Measurements from ENCODE around the gene ST6GALNAC4. TPM values are rescaled to one million over a fixed set of nuclear protein-coding genes. Genes with fewer than 3 reads are reported as not detected.

ST6GALNAC4 gene
- total RNA-seq, 1 experiment from 2014 or later: 60.1 TPM

DNA sequence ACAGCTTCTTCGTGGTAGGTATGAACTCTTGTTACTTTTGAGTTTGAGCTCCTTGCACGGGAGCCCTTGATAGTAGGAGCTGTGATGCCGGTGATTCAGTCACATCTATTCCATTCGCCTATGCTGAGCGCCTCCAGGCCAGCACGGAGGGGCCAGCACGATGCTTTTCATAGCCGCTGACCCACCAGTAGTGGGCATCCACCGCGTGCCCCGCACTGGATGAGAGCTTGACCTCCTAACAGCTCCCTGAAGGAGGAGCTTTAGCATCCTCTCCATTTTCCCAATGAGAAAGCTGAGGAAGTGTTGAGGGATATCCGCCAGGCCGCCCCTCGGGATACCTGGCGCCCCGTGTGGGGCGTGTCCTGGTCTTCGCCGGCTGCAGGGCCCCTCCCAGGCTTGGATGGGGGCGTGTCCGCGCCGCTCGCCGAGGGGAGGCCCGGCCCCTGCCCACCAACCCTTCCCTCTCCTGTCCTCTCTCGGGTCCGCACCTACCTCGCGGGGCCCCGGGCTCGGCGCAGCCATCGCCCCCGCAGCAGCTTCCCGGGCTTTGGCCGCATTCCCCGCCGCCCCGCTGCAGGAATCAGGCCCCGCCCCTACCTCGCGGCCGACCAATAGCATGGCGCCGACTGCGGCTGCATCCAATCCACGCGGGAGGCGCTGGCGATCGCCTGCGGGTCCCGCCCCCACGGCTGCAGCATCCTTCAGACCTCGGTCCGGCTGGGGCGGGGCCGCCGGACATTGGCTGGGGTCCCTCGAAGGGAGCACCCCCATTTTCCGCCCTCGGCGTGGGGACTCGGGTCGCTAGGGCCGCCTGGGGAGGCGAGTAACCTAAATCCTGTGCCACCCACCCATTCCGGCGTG, 13.6 kb upstream of the ST6GALNAC4 start, which contains the start of gene PIP5KL1:
Gene PIP5KL1 (minus strand): TSS at position 547 of the 861 bp plus-strand sequence. CDS start 25 bp downstream, at position 522.
- DNase-seq (ENCODE audit: low spot score): peak; percentile 87

DNA sequence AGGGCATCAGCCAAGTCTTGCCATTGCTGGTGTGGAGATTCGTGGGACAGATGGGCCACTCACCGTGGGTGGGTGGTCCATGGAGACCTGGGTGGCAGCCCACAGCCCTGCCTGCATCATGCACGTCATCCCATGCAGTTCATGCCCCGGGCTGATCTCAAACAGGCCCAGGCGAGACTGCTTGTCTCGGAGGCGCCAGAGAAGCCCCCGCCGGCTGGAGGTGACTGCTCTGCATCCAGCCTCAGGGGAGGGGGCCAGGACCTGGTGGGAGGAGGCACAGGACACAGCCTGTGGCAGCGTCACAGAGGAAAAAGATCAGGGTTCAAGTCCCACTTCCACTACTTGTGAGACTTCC, 12.8 kb upstream of the ST6GALNAC4 start:
- no peak for DNase-seq (ENCODE audit: low spot score)

DNA sequence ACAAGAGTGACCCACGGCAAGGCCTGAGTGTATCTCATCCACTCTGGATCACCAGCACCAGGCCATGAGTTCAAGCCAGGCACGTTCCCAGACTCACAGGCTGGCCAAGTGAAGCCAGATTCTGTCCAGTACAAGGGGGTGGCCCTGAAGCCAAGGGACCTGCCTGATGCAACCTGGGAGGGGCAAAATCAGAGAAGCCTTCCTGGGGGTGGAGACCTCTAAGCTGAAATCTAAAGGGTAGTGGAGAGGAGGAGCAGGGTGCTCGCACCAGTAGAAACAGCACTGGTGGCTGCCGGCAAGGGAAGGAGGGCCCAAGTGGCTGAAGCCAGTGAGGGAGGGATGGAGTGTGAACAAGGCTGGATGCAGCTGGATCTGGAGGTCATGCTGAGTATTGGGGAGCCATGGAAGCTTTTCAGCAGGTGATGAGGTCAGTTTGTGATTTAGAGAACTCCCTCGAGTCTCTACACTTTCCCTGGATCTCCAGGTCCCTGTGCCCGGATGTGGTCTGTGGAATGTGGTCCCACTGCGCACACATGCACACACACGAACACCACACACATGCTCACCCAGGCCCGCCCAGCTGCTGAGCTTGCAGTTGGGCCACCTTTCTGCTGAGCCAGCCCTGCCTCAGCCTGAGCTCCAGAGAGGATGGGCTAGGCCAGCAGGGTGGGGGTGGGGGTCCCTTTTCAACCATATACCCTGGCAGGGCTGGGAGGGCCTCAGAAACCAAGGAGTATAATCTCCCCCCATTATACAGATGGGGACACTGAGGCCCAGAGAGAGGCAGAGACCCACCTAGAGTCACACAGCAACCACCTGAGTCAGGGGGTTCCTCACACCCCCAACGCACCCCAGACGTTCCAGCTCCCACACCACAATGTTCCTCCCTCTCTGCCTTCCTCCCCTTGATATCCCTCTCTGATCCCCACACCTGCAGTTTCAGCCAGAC, 12.1 kb upstream of the ST6GALNAC4 start:
- no peak for DNase-seq (ENCODE audit: low spot score)

DNA sequence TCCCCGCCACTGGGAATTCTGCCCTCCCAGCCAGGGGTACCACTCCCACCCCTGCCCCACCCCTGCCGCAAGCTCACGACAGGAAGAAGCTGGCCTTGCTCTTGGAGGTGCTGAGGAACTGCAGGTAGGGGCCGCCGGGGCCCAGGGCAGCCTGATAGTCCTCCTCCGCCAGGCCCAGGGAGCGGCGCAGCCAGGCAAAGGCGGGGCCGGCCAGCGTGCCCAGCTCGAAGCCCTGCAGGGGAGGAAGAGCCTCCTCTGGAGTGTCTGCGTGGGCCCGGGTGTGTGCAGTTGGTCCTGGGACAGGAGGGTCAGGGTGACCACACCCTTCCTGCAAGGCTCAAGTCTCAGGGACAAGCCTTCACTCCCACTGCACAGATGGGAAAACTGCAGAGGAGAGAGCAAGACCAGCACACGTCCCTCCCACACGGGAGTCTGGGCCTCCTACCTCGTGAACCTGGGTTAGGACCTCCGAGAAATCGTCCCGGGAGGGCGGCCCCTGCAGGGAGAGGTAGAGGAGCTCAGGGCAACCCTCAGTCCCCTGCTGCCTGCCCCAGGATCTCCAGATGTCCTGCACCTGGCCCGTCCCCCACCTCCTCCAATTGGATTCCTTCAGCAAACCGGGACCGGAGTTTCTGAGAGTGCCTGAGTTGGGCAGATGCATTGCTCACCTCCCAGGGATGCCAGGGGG, 11.3 kb upstream of the ST6GALNAC4 start:
- DNase-seq (ENCODE audit: low spot score): no peak

DNA sequence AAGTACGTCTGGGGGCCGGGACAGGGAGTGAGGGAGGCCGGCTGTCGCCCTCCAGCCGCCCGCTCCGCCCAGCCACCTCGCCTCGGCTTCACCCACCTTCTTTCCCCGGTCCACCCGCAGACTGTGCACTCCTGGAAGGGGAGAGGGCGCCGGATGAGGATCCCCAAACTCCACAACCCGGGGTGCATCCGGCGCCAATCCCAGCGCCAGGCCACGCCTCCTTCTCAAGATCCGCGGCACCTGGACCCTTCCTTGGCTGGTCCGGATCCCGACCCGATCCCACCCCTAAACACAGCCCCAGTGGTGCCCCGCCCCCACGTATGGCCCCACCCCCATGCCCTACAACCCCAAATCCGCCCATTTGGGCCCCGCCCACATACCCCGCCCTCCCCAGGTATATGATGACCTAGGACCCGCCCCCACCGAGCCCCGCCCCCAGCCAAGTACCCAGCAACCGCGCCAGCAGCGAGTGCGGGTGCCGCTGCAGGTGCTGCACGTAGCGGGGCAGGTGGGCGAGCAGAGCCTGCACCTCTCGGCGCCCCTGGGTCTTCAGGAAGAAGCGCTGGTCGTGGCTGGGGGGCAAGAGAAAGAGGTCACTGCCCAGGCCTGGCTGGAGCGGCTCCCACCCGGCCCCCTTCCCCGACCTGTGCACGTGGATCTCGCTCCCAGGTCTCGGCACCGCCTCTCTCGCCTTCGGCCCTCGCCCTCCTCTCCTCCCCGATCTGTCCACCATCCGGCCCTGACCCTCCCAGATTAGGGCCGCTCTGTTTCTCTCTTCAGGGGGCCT, 10.6 kb upstream of the ST6GALNAC4 start:
- DNase-seq (ENCODE audit: low spot score): peak; percentile 54

DNA sequence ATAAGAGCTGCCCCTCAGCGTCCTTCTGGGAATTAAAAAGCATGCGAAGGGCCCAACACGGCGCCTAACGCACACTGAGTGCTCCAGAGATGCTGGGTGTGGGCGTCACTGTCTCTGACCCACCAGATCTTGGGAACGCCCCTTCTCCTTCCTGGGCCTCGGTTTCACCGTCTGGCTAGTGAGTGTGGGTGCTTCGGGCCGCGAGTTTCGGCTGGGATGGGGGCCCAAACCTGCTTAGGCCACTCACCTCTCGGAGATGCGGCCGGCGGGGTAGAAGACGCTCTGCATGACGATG, 10.0 kb upstream of the ST6GALNAC4 start:
- no peak for DNase-seq (ENCODE audit: low spot score)

DNA sequence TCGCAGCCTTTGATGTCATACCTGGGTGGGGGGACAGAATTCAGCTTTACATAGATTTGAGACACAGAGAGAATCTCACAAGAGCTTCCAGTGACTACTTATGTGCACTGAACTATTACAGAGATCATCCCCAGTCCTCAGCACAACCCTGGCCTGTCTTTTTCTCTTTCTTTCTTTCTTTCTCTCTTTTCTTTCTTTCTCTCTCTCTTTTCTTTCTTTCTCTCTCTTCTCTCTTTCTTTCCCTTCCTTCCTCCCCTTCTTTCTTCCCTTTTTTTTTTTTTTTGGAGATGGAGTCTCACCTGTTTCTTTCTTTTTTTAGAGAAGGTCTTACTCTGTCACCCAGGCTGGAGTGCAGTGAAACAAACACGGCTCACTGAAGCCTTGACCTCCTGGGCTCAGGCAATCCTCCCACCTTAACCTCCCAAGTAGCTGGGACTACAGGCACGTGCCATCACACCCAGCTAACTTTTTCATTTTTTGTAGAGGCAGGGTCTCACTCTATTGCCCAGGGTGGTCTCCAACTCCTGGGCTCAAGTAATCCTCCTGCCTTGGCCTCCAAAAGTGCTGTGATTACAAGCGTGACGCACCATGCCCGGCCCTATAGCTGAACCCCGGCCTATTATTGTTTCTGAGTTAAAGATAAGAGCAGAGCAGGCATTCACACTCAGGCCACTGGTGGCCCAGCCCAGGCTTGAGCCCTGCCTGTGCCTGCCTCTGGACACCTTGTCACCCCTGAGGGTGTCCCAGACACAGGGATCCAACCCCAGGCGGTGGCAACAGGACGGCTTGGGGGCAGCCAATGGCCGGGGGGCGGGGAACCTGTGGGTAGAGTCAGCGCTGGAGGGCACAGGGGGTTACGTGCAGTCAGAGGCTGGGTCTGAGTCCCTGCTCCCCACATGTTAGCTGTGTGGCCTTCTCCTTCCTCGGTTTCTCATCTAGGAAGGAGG, 9.4 kb upstream of the ST6GALNAC4 start:
- no peak for DNase-seq (ENCODE audit: low spot score)

DNA sequence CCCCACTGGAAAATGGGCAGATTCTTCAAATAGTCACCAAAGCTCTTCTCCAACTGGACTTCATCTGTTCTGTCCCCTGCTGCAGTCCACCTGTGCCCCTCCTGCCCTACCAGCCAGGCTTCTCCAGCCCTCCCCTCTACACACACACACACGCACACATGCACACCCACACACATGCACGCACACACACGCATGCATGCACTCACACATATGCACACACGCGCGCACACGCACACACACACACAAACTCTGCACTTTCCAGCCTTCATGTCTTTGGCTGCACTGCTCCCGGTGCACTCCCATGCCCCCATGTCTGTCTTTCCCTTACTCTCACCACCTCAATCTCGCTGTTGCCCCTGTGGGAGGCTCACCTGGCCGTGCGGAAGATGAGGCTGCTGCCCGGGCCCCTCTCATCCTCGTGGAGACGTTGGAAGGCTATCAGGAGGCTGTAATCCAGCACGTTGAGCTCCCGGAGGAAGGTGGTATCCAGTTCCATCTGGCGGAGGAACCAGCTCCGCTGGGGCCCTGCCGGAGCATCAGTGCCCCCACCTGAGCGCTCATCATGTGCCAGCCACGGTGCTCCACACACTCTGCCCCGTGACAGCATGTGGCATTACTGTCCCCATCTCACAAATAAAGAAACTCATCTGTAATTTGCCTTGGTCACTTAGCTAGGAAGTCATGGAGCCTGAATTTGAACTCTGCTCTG, 8.0 kb upstream of the ST6GALNAC4 start:
- DNase-seq (ENCODE audit: low spot score): no peak

DNA sequence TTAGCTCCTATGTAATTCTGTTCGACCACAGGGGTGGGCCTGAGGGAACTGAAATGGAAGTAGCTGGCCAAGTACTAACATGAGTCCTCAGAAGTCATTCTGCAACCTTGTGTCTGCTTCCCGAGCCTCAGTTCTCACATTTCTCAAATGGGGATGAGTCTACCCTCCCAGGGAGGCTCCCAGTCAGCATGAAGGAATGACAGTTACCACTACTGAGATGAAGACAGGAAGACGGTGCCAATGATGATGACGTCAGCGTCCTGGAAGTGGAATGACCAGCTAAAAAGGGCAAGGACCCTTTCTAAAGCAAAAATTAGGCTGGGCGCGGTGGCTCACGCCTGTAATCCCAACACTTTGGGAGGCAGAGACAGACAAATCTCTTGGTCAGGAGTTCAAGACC, 6.9 kb upstream of the ST6GALNAC4 start:
- DNase-seq (ENCODE audit: low spot score): no peak

DNA sequence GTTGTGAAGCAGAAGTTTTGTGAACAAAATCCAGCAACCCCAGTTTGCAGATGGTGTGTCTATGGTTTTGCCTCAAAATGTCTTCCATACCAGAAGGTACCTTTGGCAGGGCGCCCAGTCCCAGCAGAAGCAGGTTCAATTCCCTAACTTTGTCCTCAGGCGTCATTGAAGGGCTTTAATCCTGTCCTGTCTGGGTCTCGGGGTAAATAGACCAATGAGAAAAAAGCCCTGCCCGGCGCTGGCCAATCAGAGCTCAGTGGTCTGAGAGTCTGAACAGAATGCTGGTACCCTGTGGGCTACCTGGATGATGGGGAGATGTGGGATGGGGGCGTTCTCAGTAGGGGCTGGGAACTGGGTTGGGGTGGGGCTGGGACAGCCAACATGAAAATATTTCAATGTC, 6.2 kb upstream of the ST6GALNAC4 start:
- DNase-seq (ENCODE audit: low spot score): no peak

DNA sequence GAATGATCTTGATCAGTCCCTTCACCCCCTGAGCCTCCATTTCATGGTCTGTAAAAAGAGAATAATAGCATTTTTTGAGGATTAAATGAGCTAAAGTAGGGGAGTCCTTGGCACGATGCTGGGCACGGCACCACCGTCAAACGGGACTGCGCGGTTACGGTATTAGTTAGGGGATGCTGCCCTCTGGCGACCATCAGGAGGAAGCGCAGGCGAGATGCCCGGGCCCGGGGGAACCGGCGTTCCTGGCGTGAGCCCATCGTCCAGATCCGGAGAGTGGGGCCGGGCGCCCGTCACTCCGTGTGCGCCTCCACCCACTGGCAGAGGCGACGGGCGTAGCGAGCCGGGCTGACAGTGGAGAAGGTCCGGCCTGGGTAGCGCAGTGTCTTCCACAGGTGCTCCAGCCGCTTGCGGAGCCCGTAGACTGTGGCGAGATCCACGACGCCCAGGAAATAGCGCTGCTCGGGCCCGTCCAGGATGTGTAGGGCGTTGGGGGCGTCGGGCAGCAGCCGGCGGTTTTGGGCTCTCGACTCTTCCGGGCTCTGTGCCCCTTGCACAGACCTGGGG, 4.8 kb upstream of the ST6GALNAC4 start:
- peak; percentile 66 for DNase-seq (ENCODE audit: low spot score)

DNA sequence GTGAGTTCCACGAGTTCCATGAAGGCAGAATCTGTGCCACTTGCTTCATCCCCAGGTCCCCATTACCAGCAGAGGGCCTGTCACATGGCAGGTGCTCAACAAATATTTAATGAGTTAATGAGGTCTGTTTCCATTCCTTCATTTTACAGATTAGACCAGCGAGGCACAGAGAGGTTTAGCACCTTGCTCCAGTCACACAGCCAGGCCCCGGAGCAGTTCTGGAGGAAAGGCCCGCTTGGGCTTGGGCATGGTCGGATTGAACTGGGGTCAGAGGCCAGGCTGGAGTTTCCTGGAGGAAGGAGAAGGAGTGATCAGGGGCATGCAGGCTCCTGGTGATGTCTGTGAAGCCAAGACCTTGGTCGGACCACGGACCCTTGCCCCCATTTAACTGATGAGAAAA, 4.0 kb upstream of the ST6GALNAC4 start:
- no peak for DNase-seq (ENCODE audit: low spot score)

DNA sequence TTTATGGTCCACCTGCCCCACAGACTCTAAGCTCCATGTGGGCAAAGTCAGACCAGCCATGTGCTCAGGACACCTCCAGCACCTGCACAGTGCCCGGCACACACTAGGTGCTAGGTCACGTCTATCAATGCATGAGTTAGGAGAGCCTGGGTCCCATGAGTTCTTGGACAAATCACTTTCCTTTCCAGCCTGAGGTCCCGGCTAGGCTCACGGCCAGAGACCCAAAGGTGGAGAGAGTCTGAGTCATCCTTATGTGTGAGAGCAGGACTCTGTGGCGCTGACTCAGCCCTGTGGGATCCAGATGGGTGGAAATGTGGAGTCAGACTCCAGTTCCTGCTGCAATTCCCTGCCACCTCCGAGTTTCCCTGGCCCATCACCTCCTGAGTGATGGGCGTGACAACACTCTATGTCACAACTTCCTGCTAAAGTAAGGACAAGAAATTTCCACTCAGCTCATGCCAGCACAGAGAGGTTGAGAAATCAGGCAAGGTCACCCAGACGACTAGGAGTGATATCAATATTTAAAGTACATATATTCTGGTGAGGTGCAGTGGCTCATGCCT, 2.5 kb upstream of the ST6GALNAC4 start:
- peak; percentile 92 for DNase-seq (ENCODE audit: low spot score)

DNA sequence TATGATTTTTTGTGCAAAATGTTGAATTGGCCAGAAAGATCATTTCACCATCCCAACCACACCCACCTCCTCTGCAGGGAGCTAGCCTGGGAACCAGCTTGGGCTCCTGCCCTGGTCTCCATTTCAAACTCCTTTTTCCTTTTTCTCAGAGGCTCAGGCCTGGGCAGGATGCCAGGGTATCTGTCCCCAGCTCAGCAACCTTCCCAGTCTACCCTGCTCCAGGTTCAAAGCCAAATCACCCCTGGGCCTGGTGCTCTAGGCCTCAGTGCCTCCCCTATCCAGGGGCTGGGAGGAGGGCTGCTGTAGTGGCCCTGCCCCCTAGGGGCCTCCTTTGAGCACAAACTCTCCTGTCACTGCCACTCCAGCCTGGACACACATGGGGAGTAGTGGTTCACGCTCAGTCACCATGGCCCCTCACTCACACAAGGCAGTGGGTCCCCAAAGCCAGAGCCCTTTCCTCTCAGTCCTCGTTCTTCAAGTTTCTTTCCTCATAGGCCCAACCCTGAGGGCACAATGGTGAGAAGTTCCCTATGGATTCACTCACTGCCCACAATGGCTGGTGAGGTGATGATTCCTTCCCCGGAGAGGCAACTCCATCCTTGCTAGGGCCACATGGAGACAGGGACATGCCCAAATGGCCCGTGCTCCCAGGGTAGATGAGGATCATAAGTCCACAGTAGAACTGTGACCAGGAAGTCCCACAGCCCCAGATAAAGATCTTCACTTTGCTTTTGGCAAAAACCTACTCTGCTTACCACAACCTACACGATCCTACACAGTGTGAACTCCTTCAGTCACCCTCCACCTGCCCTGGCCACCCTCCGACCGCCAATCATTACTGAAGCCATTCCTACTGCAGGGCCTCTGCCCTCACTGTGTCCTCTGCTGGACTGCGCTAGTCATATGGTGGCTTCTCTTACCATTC, 1.6 kb upstream of the ST6GALNAC4 start:
- no peak for DNase-seq (ENCODE audit: low spot score)

DNA sequence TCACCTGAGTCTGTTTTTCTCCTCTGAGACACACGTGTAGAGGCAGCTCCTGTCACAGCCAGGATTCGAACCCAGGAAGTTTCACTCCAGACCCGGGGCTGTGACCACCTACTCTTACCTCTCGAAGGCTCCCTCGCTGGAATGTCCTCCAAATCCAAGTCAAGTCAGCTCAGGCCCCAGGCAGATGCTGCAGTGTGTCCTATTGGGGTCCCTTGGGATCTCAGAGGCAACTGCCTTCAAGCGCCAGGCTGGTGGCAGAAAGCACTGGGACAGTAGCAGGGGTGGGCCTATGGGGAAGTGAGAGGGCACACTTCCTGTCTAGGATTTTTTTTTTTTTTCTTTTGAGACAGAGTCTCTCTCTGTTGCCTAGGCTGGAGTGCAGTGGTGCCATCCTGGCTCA, 762 bp upstream of the ST6GALNAC4 start:
- DNase-seq (ENCODE audit: low spot score): no peak

DNA sequence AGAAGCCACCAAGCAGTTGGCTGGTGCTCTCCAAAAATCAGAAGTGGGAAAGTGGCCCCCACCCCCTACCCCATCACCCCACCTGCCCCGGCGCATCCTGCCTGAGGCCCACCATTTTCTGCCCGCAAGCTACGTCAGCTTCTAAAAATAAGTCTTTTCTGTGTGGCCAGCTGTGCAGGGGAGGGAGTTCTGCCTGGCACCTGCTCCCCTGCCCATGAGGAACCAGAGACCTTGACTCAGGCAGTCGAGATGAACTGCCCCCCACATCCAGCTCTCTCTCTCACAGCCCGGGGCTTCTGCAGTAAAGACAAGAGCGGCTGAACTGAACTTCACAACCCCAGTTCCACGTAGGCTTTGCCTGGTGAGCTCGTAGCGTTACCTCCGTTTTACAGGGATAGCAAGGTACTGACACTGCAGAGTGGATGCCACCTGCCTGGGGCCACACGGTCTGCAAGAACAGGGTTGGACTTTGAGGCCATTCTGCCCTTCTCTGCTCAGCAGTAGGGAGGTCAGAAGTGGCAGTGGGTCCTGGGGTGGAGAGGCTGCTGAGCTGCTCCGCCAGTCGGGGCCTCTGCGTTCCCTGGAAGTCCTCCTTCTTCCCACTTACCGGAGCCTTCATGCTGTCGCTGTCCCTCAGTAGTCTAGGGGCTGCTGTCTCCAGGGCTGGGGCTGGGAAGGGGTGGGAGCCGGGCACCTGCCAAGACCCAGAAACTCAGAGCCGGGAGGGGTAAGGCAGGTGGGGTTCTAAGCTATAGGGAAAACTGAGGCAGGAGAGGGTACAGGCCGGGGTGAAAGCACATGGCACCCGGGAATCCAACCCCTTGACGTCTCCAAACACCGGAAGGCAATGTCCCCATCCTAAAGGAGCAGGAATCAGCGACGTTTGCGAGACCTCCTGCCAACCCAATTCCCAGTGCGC, 781 bp downstream of the ST6GALNAC4 start:
- no peak for DNase-seq (ENCODE audit: low spot score)

DNA sequence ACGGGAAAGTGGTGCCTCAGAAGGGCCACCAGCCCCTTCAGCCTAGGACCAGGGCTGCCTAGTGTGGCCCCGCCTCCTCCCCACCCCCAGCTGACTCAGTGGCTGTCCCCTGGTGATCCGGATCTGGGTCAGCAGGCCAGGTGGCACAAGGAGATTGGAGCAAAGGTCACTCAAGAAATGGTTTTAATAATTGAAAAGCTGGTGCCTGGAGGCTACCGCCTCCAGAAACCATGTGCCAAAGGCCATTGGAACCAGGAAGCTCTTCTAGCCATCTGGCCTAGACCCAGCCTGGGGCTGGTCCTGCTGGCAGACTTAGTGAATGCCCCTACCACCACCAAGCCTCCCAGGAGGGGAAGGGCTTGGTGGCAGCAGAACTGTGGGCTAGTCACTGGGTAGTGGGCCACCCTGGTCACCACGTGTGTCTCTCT, 1.5 kb downstream of the ST6GALNAC4 start:
- DNase-seq (ENCODE audit: low spot score): no peak

Data from HT-29 (cell line).